Measurements from ENCODE around the gene CMAS. TPM values are rescaled to one million over a fixed set of nuclear protein-coding genes. Genes with fewer than 3 reads are reported as not detected.

The CMAS gene
- total and polyA plus RNA-seq, 2 experiments from 2014 or later, result 61.2 to 118 TPM

DNA sequence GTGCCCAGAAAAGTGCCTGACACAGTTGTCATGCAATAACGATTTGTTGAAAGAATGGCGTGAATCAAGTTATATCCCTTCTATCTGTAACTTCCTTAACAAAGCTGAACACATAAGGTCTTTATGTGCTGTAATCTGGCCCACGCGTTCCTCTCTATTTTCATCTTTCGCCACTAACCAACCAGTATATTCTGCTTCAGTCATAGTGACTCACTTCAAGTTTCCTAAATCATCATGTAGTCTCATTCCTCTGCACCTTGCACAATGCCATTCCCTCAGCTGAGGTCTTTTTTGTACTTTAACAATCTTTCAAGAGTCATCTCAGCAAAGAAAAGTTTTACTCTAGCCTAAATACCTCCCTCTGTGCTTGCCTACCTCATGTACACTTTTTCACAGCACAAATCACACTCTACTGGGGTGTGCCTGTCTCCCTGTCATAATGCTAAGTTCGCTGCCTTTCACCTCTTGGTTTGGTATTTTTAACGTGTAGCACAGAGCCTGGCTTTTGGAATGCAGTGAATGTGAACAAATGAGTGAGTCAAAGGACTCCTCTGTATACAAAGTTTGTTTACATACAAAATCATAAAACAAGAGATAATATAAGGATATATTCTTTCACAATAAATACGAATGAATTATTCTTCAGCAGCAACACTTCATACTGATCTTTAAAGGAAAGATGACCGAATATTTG, 2.9 kb upstream of the CMAS start:
- H3K4me3 ChIP-seq, result no peak overlapping the region
- peaks cover 12% of the 10 kb centered on the region for H3K4me1 Mint-ChIP-seq
- H3K27me3 Mint-ChIP-seq (ENCODE audit: insufficient read depth, low read depth, poor library complexity), result peaks cover 6% of the 10 kb centered on the region
- H4K20me1 ChIP-seq (replicated peaks; ENCODE audit: insufficient read depth), result no peaks in the 10 kb centered on the region
- TF ChIP-seq, protein P1, sequence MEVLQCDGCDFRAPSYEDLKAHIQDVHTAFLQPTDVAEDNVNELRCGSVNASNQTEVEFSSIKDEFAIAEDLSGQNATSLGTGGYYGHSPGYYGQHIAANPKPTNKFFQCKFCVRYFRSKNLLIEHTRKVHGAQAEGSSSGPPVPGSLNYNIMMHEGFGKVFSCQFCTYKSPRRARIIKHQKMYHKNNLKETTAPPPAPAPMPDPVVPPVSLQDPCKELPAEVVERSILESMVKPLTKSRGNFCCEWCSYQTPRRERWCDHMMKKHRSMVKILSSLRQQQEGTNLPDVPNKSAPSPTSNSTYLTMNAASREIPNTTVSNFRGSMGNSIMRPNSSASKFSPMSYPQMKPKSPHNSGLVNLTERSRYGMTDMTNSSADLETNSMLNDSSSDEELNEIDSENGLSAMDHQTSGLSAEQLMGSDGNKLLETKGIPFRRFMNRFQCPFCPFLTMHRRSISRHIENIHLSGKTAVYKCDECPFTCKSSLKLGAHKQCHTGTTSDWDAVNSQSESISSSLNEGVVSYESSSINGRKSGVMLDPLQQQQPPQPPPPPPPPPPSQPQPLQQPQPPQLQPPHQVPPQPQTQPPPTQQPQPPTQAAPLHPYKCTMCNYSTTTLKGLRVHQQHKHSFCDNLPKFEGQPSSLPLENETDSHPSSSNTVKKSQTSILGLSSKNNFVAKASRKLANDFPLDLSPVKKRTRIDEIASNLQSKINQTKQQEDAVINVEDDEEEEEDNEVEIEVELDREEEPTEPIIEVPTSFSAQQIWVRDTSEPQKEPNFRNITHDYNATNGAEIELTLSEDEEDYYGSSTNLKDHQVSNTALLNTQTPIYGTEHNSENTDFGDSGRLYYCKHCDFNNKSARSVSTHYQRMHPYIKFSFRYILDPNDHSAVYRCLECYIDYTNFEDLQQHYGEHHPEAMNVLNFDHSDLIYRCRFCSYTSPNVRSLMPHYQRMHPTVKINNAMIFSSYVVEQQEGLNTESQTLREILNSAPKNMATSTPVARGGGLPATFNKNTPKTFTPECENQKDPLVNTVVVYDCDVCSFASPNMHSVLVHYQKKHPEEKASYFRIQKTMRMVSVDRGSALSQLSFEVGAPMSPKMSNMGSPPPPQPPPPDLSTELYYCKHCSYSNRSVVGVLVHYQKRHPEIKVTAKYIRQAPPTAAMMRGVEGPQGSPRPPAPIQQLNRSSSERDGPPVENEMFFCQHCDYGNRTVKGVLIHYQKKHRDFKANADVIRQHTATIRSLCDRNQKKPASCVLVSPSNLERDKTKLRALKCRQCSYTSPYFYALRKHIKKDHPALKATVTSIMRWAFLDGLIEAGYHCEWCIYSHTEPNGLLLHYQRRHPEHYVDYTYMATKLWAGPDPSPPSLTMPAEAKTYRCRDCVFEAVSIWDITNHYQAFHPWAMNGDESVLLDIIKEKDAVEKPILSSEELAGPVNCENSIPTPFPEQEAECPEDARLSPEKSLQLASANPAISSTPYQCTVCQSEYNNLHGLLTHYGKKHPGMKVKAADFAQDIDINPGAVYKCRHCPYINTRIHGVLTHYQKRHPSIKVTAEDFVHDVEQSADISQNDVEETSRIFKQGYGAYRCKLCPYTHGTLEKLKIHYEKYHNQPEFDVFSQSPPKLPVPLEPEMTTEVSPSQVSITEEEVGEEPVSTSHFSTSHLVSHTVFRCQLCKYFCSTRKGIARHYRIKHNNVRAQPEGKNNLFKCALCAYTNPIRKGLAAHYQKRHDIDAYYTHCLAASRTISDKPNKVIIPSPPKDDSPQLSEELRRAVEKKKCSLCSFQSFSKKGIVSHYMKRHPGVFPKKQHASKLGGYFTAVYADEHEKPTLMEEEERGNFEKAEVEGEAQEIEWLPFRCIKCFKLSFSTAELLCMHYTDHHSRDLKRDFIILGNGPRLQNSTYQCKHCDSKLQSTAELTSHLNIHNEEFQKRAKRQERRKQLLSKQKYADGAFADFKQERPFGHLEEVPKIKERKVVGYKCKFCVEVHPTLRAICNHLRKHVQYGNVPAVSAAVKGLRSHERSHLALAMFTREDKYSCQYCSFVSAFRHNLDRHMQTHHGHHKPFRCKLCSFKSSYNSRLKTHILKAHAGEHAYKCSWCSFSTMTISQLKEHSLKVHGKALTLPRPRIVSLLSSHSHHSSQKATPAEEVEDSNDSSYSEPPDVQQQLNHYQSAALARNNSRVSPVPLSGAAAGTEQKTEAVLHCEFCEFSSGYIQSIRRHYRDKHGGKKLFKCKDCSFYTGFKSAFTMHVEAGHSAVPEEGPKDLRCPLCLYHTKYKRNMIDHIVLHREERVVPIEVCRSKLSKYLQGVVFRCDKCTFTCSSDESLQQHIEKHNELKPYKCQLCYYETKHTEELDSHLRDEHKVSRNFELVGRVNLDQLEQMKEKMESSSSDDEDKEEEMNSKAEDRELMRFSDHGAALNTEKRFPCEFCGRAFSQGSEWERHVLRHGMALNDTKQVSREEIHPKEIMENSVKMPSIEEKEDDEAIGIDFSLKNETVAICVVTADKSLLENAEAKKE (CRISPR knock-in tag; IDR thresholded peaks at IDR 0.05), result no peak
- TF ChIP-seq ZNF331 (CRISPR knock-in tag; IDR thresholded peaks at IDR 0.05; ENCODE audit: low read depth) (no peak), ZNF114 (CRISPR knock-in tag; IDR thresholded peaks at IDR 0.05) (no peak), JUNB (IDR thresholded peaks at IDR 0.05; ENCODE audit: unreplicated experiment) (no peak), STAT1 (IDR thresholded peaks at IDR 0.05; ENCODE audit: unreplicated experiment) (no peak)
- H3K9me2 ChIP-seq (ENCODE audit: insufficient read depth), result no peaks in the 10 kb centered on the region
- peaks cover 12% of the 10 kb centered on the region for H3K79me2 ChIP-seq (replicated peaks; ENCODE audit: insufficient read depth)
- no peaks in the 10 kb centered on the region for H3K36me3 Mint-ChIP-seq (ENCODE audit: low read depth)
- H3K27ac Mint-ChIP-seq, result no peak overlapping the region
- H3K4me2 ChIP-seq, result no peak overlapping the region
- ATAC-seq, result no peak
- H2AFZ ChIP-seq, result no peak overlapping the region
- peaks cover 10% of the 10 kb centered on the region for H3K4me1 ChIP-seq (ENCODE audit: insufficient read depth)
- H3K27me3 ChIP-seq (ENCODE audit: insufficient read depth), result no peaks in the 10 kb centered on the region
- peaks cover 8% of the 10 kb centered on the region; the same call in 1 of the 2 replicates for H3F3A ChIP-seq (replicated peaks; ENCODE audit: low read depth)
- H3K9me3 Mint-ChIP-seq, result no peaks in the 10 kb centered on the region
- no peak overlapping the region for H3K4me3 Mint-ChIP-seq
- H3K27ac ChIP-seq (ENCODE audit: low read depth), result no peak overlapping the region
- no peak for DNase-seq (ENCODE audit: low spot score)
- no peaks in the 10 kb centered on the region for H3K36me3 ChIP-seq (ENCODE audit: insufficient read depth)

DNA sequence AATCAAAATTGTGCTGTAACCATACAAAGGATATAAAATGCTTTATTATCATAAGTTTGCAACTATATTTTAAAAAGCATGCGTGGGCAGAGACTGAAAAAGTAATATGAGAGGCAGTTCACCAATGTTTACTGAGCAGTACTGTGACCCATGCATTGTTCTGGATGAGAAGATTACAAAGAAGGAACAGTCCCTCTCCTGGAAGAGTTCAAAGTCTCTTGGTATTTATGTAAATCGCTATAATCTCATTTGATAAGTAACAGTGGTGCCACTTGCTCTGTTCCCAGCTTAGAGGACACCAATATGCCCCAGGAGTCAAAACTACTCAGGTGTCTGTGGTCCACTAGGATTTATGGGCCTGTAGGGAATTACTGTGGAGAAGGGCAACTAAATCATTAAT, 2.1 kb upstream of the CMAS start:
- no peak overlapping the region for H3K27ac Mint-ChIP-seq
- Histone ChIP-seq H3K79me2 (replicated peaks; ENCODE audit: insufficient read depth) (peaks cover 14% of the 10 kb centered on the region), H3K4me3 (no peak overlapping the region), H3K4me1 (ENCODE audit: insufficient read depth) (peaks cover 15% of the 10 kb centered on the region), H3K27me3 (ENCODE audit: insufficient read depth) (no peaks in the 10 kb centered on the region), H2AFZ (no peak overlapping the region), H3K36me3 (ENCODE audit: insufficient read depth) (no peaks in the 10 kb centered on the region), H3F3A (replicated peaks; ENCODE audit: low read depth) (peaks cover 8% of the 10 kb centered on the region; the same call in 1 of the 2 replicates), H3K4me2 (no peak overlapping the region), H3K27ac (ENCODE audit: low read depth) (no peak overlapping the region), H3K9me2 (ENCODE audit: insufficient read depth) (no peaks in the 10 kb centered on the region), H4K20me1 (replicated peaks; ENCODE audit: insufficient read depth) (no peaks in the 10 kb centered on the region)
- ATAC-seq, result no peak
- H3K9me3 Mint-ChIP-seq, result no peaks in the 10 kb centered on the region
- peaks cover 1% of the 10 kb centered on the region; the same call in 2 of the 3 replicates for H3K36me3 Mint-ChIP-seq (ENCODE audit: low read depth)
- DNase-seq (ENCODE audit: low spot score), result no peak
- H3K4me1 Mint-ChIP-seq, result peaks cover 21% of the 10 kb centered on the region
- H3K4me3 Mint-ChIP-seq, result no peak overlapping the region
- peaks cover 6% of the 10 kb centered on the region for H3K27me3 Mint-ChIP-seq (ENCODE audit: insufficient read depth, low read depth, poor library complexity)
- TF ChIP-seq JUNB (IDR thresholded peaks at IDR 0.05; ENCODE audit: unreplicated experiment), result no peak
- TF ChIP-seq EZH2 (IDR thresholded peaks at IDR 0.05; ENCODE audit: low read depth, unreplicated experiment), result no peak
- TF ChIP-seq NANOG (IDR thresholded peaks at IDR 0.05; ENCODE audit: borderline replicate concordance), result no peak
- no peak for TF ChIP-seq POLR2AphosphoS5 (IDR thresholded peaks at IDR 0.05; ENCODE audit: low read depth)
- no peak for TF ChIP-seq ZNF114 (CRISPR knock-in tag; IDR thresholded peaks at IDR 0.05)
- TF ChIP-seq, protein P2, sequence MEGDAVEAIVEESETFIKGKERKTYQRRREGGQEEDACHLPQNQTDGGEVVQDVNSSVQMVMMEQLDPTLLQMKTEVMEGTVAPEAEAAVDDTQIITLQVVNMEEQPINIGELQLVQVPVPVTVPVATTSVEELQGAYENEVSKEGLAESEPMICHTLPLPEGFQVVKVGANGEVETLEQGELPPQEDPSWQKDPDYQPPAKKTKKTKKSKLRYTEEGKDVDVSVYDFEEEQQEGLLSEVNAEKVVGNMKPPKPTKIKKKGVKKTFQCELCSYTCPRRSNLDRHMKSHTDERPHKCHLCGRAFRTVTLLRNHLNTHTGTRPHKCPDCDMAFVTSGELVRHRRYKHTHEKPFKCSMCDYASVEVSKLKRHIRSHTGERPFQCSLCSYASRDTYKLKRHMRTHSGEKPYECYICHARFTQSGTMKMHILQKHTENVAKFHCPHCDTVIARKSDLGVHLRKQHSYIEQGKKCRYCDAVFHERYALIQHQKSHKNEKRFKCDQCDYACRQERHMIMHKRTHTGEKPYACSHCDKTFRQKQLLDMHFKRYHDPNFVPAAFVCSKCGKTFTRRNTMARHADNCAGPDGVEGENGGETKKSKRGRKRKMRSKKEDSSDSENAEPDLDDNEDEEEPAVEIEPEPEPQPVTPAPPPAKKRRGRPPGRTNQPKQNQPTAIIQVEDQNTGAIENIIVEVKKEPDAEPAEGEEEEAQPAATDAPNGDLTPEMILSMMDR (conservative IDR thresholded peaks at IDR 0.05; ENCODE audit: low read depth in 2 of 2), result no peak
- TF ChIP-seq CREB1 (CRISPR knock-in tag; IDR thresholded peaks at IDR 0.05; ENCODE audit: low read depth), result no peak

All from GM23338 (cell line).